Breast epithelium (tissue), 4 donors: ENCODE data around the gene ZNF274. TPM values are rescaled to one million over a fixed set of nuclear protein-coding genes. Genes with fewer than 3 reads are reported as not detected.
"Not testable (repeated sequence)": the region's sequence is repeated elsewhere in the genome, so short reads cannot be mapped to it uniquely, and the experiment has no call there.

Experiments used
- DNase-seq, 2 donors: peaks; one replicate each; pipeline ENCODE4 v3.0.0-alpha.2; 2019; ENCODE audit warnings: low spot score in 2 of 2
- H3K27ac ChIP-seq, 2 donors: fragments of 200-600 bp; sonication (generic) in 1 of 2; one replicate each; pipeline ENCODE4 v1.5.1; 2016 to 2019; ENCODE audit warnings: mild to moderate bottlenecking in 1 of 2
- H3K27me3 ChIP-seq, 2 donors: fragments of 200-600 bp; sonication (generic) in 1 of 2; one replicate each; pipeline versions ENCODE4 v1.5.1 to v1.6.0; 2017 to 2019; ENCODE audit warnings: control low read depth in 1 of 2, mild to moderate bottlenecking in 1 of 2
- H3K36me3 ChIP-seq: fragments of 200-600 bp; one replicate; pipeline ENCODE4 v1.5.1; 2019
- H3K4me1 ChIP-seq, 2 donors: fragments of 200-600 bp; sonication (generic); one replicate each; pipeline ENCODE4 v1.5.1; 2016 to 2019; ENCODE audit warnings: control low read depth in 1 of 2
- H3K4me3 ChIP-seq, 3 donors: fragments of 200-600 bp; sonication (generic); 1 replicate in 2 of 3; 2 replicates in 1 of 3; pipeline ENCODE4 v1.5.1; 2016 to 2019; ENCODE audit warnings: mild to moderate bottlenecking in 3 of 3, moderate library complexity in 2 of 3
- H3K9me3 ChIP-seq, 2 donors: fragments of 200-600 bp; sonication (generic) in 1 of 2; one replicate each; pipeline ENCODE4 v1.5.1; 2016 to 2019; ENCODE audit warnings: control low read depth in 1 of 2
- CTCF ChIP-seq, 3 donors: fragments of 450-650 bp; IDR thresholded peaks; one replicate each; pipeline ENCODE4 v1.5.1; 2016 to 2017; ENCODE audit warnings: antibody characterized with exemption in 3 of 3, mild to moderate bottlenecking in 3 of 3, moderate library complexity in 3 of 3
- POLR2A ChIP-seq: fragments of 450-650 bp; IDR thresholded peaks from one replicate; pipeline ENCODE4 v1.6.1; 2016; ENCODE audit warnings: antibody characterized with exemption, mild to moderate bottlenecking, moderate library complexity
- POLR2AphosphoS5 ChIP-seq, 3 donors: sonication (generic); formaldehyde crosslinking; IDR thresholded peaks; one replicate each; pipeline ENCODE4 v1.6.1; 2017; ENCODE audit warnings: antibody characterized with exemption in 3 of 3
- intact Hi-C: fragments of 100-400 bp; cut with DNase I; formaldehyde crosslinking; loops from one replicate; pipeline ENCODE4 v1.15.1; 2023; ENCODE audit warnings: low total_unique reads
- total RNA-seq, 3 donors: library from RNA; depleted of rRNA; stranded (reverse); fragments of >200 nt; gene quantifications; one replicate each; pipeline ENCODE4 v1.1.0, GENCODE V29; 2016

ZNF274 gene
- total RNA-seq = 10 to 100 TPM; 21.9 to 46.5 (median 39.0) TPM

GRCh38 chr19:58182989-58183816 is at the start of gene ZNF274:
ZNF274 (plus strand) TSS chr19:58183061; CDS start chr19:58183966, 905 bp downstream.
- intact Hi-C loops = no loop called here
- H3K27me3 ChIP-seq = no peaks in the 10 kb centered on the region
- peaks cover 21% of the 10 kb centered on the region for H3K36me3 ChIP-seq
- H3K4me3 ChIP-seq = peak within 1 kb of the TSS; percentile 78 to 93 (median 82)
- DNase-seq = peak; percentile 92 to 95
- H3K9me3 ChIP-seq = peaks cover 93 to 95% of the 10 kb centered on the region in 2 donors
- TF ChIP-seq POLR2AphosphoS5 (IDR thresholded peaks at IDR 0.05) = peak; percentile 90 to 97 (median 97)
- TF ChIP-seq CTCF (IDR thresholded peaks at IDR 0.05) = peak in 1 of 3 donors; percentile 17
- peak; percentile 66 for TF ChIP-seq POLR2A
- H3K4me1 ChIP-seq = no peaks in the 10 kb centered on the region
- H3K27ac ChIP-seq = peak within 1 kb of the TSS; percentile 99

GRCh38 chr19:58134244-58134643 is 48.6 kb upstream of the ZNF274 start:
- peaks cover 97 to 100% of the 10 kb centered on the region in 2 donors for H3K9me3 ChIP-seq
- DNase-seq = no peak
- no peaks in the 10 kb centered on the region for H3K27me3 ChIP-seq
- H3K4me3 ChIP-seq = peak overlapping the region in 1 of 3 donors; percentile 33
- no peaks in the 10 kb centered on the region for H3K4me1 ChIP-seq
- H3K27ac ChIP-seq = no peak overlapping the region
- intact Hi-C loops = no loop called here
- TF ChIP-seq CTCF (IDR thresholded peaks at IDR 0.05) (no peak), POLR2A (no peak), POLR2AphosphoS5 (IDR thresholded peaks at IDR 0.05) (no peak)
- H3K36me3 ChIP-seq = peaks cover 26% of the 10 kb centered on the region

- H3K4me3 ChIP-seq = no peak overlapping the region
- no peak for TF ChIP-seq POLR2AphosphoS5 (IDR thresholded peaks at IDR 0.05)
- TF ChIP-seq CTCF (IDR thresholded peaks at IDR 0.05) = no peak
- no peak for TF ChIP-seq POLR2A
- intact Hi-C loops = no loop called here
- H3K36me3 ChIP-seq = peaks cover 13% of the 10 kb centered on the region
- H3K4me1 ChIP-seq = peaks cover 0 to 6% of the 10 kb centered on the region in 2 donors
- no peak for DNase-seq
- peaks cover 68 to 70% of the 10 kb centered on the region in 2 donors for H3K9me3 ChIP-seq
- no peaks in the 10 kb centered on the region for H3K27me3 ChIP-seq
- no peak overlapping the region for H3K27ac ChIP-seq
These were observed 37.0 kb upstream of the ZNF274 start for GRCh38 chr19:58145849-58146248.

DNA sequence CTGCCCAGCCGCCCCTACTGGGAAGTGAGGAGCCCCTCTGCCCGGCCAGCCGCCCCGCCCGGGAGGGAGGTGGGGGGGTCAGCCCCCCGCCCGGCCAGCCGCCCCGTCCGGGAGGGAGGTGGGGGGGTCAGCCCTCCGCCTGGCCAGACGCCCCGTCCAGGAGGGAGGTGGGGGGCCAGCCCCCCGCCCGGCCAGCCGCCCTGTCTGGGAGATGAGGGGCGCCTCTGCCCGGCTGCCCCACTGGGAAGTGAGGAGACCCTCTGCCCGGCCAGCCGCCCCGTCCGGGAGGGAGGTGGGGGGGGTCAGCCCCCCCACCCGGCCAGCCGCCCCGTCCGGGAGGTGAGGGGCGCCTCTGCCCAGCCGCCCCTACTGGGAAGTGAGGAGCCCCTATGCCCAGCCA is 35.4 kb upstream of the ZNF274 start:
- H3K27me3 ChIP-seq, H3K4me1 ChIP-seq, intact Hi-C loops, H3K36me3 ChIP-seq, H3K27ac ChIP-seq, H3K4me3 ChIP-seq, DNase-seq: not testable (repeated sequence)
- H3K9me3 ChIP-seq = peaks cover 52 to 55% of the 10 kb centered on the region in 2 donors

DNA sequence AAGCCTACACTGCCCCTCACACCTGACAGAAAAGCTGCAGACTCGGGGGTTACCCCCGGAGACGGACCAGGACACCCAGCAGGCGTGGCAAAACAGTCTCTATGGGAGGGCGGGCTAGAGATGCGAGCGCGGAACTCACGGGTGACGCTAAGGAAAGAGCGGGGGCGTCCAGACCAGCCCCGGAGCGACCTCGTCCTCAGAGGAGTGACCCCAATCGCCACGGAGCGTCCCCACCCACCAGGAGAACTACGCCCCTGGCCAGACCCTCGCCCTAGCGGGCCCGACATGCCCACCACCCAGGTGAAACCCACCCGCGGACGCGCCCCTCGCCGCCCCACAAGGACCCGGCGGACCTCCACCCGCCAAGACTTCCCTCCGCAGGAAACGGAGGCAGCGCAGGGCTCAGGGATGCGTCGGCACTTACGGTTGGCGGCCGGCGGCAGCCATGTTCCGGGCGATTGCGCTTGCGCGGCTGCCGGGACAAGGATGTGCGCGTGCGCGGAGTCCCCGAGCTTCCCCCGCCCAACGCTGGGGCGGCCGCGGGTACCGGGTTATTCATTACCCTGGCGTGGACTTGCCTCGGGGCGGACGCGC is 32.4 kb upstream of the ZNF274 start, which contains the start of gene ZNF329:
ZNF329 (minus strand) TSS at position 462 of the 594 bp plus-strand sequence. CDS start 21,286 bp downstream, outside the sequence.
- intact Hi-C loops = loop anchor here (10.0 kb wide), 1 partner anchor 126 kb away; no protein-coding TSS in a partner anchor
- H3K36me3 ChIP-seq = no peaks in the 10 kb centered on the region
- H3K4me3 ChIP-seq = peak within 1 kb of the TSS; percentile 87 to 92 (median 92)
- H3K9me3 ChIP-seq = peaks cover 23 to 26% of the 10 kb centered on the region in 2 donors
- no peaks in the 10 kb centered on the region for H3K27me3 ChIP-seq
- peaks cover 0 to 18% of the 10 kb centered on the region in 2 donors for H3K4me1 ChIP-seq
- DNase-seq = peak; percentile 68 to 88
- TF ChIP-seq POLR2AphosphoS5 (IDR thresholded peaks at IDR 0.05) (peak in 1 of 3 donors; percentile 40), POLR2A (no peak), CTCF (IDR thresholded peaks at IDR 0.05) (peak in 1 of 3 donors; percentile 15)
- H3K27ac ChIP-seq = peak within 1 kb of the TSS; percentile 91 to 93
